GM12872 (cell line): Measurements from ENCODE around the gene TMEM169.

ENCODE experiments used
- CTCF ChIP-seq: IDR thresholded peaks from 3 replicates; pipeline ENCODE4 v1.5.1; 2011; ENCODE audit warnings: low read depth, mild to moderate bottlenecking, low read length, moderate library complexity; ENCODE audit not compliant: insufficient read depth

The TMEM169 gene

GRCh38 chr2:216072473-216072872 is 9.2 kb upstream of the TMEM169 start:
- TF ChIP-seq CTCF, result no peak

- TF ChIP-seq CTCF, result no peak
These were observed 7.9 kb upstream of the TMEM169 start for GRCh38 chr2:216073773-216074172.

GRCh38 chr2:216074380-216074779 is 7.3 kb upstream of the TMEM169 start:
- no peak for TF ChIP-seq CTCF

- no peak for TF ChIP-seq CTCF
These were observed 6.9 kb upstream of the TMEM169 start for GRCh38 chr2:216074794-216075193.

- TF ChIP-seq CTCF, result no peak
These were observed 5.9 kb upstream of the TMEM169 start for GRCh38 chr2:216075510-216076485.

- no peak for TF ChIP-seq CTCF
These were observed 2.9 kb upstream of the TMEM169 start for GRCh38 chr2:216078776-216079175.

- no peak for TF ChIP-seq CTCF
These were observed 707 bp upstream of the TMEM169 start for GRCh38 chr2:216081012-216081411.
